GM12891 (cell line): ENCODE measurements around the gene RACGAP1.

ENCODE experiments used
- PAX5 ChIP-seq: IDR thresholded peaks from 2 replicates; pipeline ENCODE4 v1.6.1; 2011; ENCODE audit warnings: low read length, moderate library complexity, mild to moderate bottlenecking; ENCODE audit not compliant: insufficient read depth, severe bottlenecking
- POLR2A ChIP-seq: IDR thresholded peaks from 2 replicates; pipeline ENCODE4 v1.6.1; 2011; ENCODE audit warnings: low read depth, low read length, control low read depth
- POLR2AphosphoS5 ChIP-seq: IDR thresholded peaks from 2 replicates; pipeline ENCODE4 v1.6.1; 2011; ENCODE audit warnings: low read depth, low read length, control low read depth
- SPI1 ChIP-seq: IDR thresholded peaks from 2 replicates; pipeline ENCODE4 v1.6.1; 2011; ENCODE audit warnings: low read depth, low read length, control low read depth
- TAF1 ChIP-seq: IDR thresholded peaks from 2 replicates; pipeline ENCODE4 v1.6.1; 2011; ENCODE audit warnings: low read depth, low read length, control low read depth

- TF ChIP-seq POLR2A, result no peak
- TF ChIP-seq POLR2AphosphoS5, result no peak
- no peak for TF ChIP-seq PAX5
- no peak for TF ChIP-seq SPI1
- TF ChIP-seq TAF1, result no peak
Observed at GRCh38 chr12:49951411-49952240, 73.7 kb downstream of the RACGAP1 start.
